CD4-positive, alpha-beta T cell (primary cell): ENCODE results near the gene PTPRZ1. TPM values are rescaled to one million over a fixed set of nuclear protein-coding genes. Genes with fewer than 3 reads are reported as not detected.

ENCODE experiments used
- ATAC-seq: fragments of 200-7000 bp; cut with Tn5 transposase; one replicate; pipeline ENCODE4 v1.10.0; 2022; ENCODE audit warnings: mild to moderate bottlenecking; ENCODE audit not compliant: poor library complexity
- CTCF ChIA-PET: fragments of 350-600 bp; sonication (Branson Sonifier 250); formaldehyde crosslinking; loops from one replicate; lab custom pipeline; 2021; ENCODE audit warnings: antibody characterized with exemption, inconsistent platforms; lab: Charles Lee
- POLR2A ChIA-PET: fragments of 350-600 bp; sonication (Branson Sonifier 250); formaldehyde crosslinking; loops from one replicate; lab custom pipeline; 2021; ENCODE audit warnings: antibody characterized with exemption, inconsistent platforms; lab: Charles Lee
- DNase-seq, 14 experiments: peaks; one replicate each; pipeline ENCODE4 v3.0.0-alpha.2; 2013 to 2020; ENCODE audit warnings: mixed read lengths in 2 of 14
- H3K27ac ChIP-seq, 2 donors: one replicate each; pipeline versions ENCODE4 v1.5.1 to v1.7.0; 2013; ENCODE audit warnings: low read length in 2 of 2, low read depth in 1 of 2, mild to moderate bottlenecking in 1 of 2
- H3K27me3 ChIP-seq, 2 experiments: 1 replicate in 1 of 2; 2 replicates in 1 of 2; pipeline versions ENCODE4 v1.6.1 to v1.7.0; 2013; ENCODE audit warnings: low read length in 2 of 2, control low read depth in 1 of 2, mild to moderate bottlenecking in 1 of 2, moderate library complexity in 1 of 2; ENCODE audit not compliant: insufficient read depth in 2 of 2, control insufficient read depth in 1 of 2
- H3K36me3 ChIP-seq: one replicate; pipeline ENCODE4 v1.6.1; 2013; ENCODE audit warnings: low read length, control low read depth; ENCODE audit not compliant: insufficient read depth
- H3K4me1 ChIP-seq: one replicate; pipeline ENCODE4 v1.6.1; 2013; ENCODE audit warnings: low read length, control low read depth; ENCODE audit not compliant: insufficient read depth
- H3K4me3 ChIP-seq: one replicate; pipeline ENCODE4 v1.5.1; 2013; ENCODE audit warnings: mild to moderate bottlenecking, low read length, moderate library complexity
- H3K9me3 ChIP-seq, 2 experiments: 1 replicate in 1 of 2; 2 replicates in 1 of 2; pipeline versions ENCODE4 v1.6.1 to v1.7.0; 2013; ENCODE audit warnings: low read length in 2 of 2, mild to moderate bottlenecking in 2 of 2, control low read depth in 1 of 2, moderate library complexity in 1 of 2; ENCODE audit not compliant: control insufficient read depth in 1 of 2, insufficient read depth in 1 of 2
- H3K27ac Mint-ChIP-seq: one replicate; pipeline ENCODE4 v1.8.0; 2020; ENCODE audit warnings: mixed read lengths
- H3K27me3 Mint-ChIP-seq: one replicate; pipeline ENCODE4 v1.8.0; 2021; ENCODE audit warnings: mixed read lengths
- H3K36me3 Mint-ChIP-seq: one replicate; pipeline ENCODE4 v1.8.0; 2021; ENCODE audit warnings: low read depth, mixed read lengths
- H3K4me1 Mint-ChIP-seq: one replicate; pipeline ENCODE4 v1.8.0; 2021; ENCODE audit warnings: low read depth, mixed read lengths
- H3K4me3 Mint-ChIP-seq: one replicate; pipeline ENCODE4 v1.8.0; 2020; ENCODE audit warnings: mild to moderate bottlenecking, mixed read lengths
- H3K9me3 Mint-ChIP-seq: one replicate; pipeline ENCODE4 v1.8.0; 2020; ENCODE audit warnings: mixed read lengths
- CTCF ChIP-seq: fragments of 200-600 bp; IDR thresholded peaks from one replicate; pipeline ENCODE4 v1.8.0; 2022; ENCODE audit warnings: antibody characterized with exemption, mild to moderate bottlenecking
- intact Hi-C, 2 experiments: fragments of 100-400 bp; cut with DNase I in 1 of 2; cut with micrococcal nuclease in 1 of 2; formaldehyde crosslinking; loops; one replicate each; pipeline versions ENCODE4 v1.15.1 to v1.9.0; 2023 to 2025; cut with DNase I, micrococcal nuclease
- total RNA-seq, 174 experiments: library from RNA in 2 of 174; stranded (reverse) in 2 of 174; gene quantifications; one replicate each; pipeline ENCODE4 v1.2.3 and lab custom pipeline; 2021 to 2026

Gene PTPRZ1
- total RNA-seq, 2 experiments from 2014 or later: not detected

- no peaks in the 10 kb centered on the region for H3K4me1 Mint-ChIP-seq
- CTCF ChIA-PET: no interaction called here
- no peaks in the 10 kb centered on the region for H3K27me3 ChIP-seq
- no peak overlapping the region for H3K4me3 Mint-ChIP-seq
- no peak for TF ChIP-seq CTCF
- intact Hi-C loops: no loop called here
- H3K9me3 Mint-ChIP-seq: no peaks in the 10 kb centered on the region
- ATAC-seq: no peak
- no peak overlapping the region for H3K4me3 ChIP-seq
- H3K36me3 ChIP-seq: no peaks in the 10 kb centered on the region
- DNase-seq: no peak
- H3K27ac ChIP-seq: no peak overlapping the region
- no peaks in the 10 kb centered on the region for H3K27me3 Mint-ChIP-seq
- POLR2A ChIA-PET: no interaction called here
- peaks cover 0 to 3% of the 10 kb centered on the region in 2 experiments for H3K9me3 ChIP-seq
- H3K27ac Mint-ChIP-seq: no peak overlapping the region
- H3K4me1 ChIP-seq: no peaks in the 10 kb centered on the region
- H3K36me3 Mint-ChIP-seq: no peaks in the 10 kb centered on the region
These were observed 88.3 kb downstream of the PTPRZ1 start for GRCh38 chr7:121961089-121961867.

GRCh38 chr7:121966276-121966934 lies 93.4 kb downstream of the PTPRZ1 start:
- no peak for TF ChIP-seq CTCF
- no peaks in the 10 kb centered on the region for H3K4me1 ChIP-seq
- ChIA-PET POLR2A (no interaction called here), CTCF (no interaction called here)
- Mint-ChIP-seq H3K27ac (no peak overlapping the region), H3K9me3 (no peaks in the 10 kb centered on the region), H3K27me3 (no peaks in the 10 kb centered on the region), H3K36me3 (no peaks in the 10 kb centered on the region), H3K4me3 (no peak overlapping the region), H3K4me1 (no peaks in the 10 kb centered on the region)
- H3K36me3 ChIP-seq: no peaks in the 10 kb centered on the region
- H3K4me3 ChIP-seq: no peak overlapping the region
- no peaks in the 10 kb centered on the region for H3K9me3 ChIP-seq
- no peak for ATAC-seq
- intact Hi-C loops: no loop called here
- no peaks in the 10 kb centered on the region for H3K27me3 ChIP-seq
- no peak for DNase-seq
- H3K27ac ChIP-seq: no peak overlapping the region

- intact Hi-C loops: no loop called here
- POLR2A ChIA-PET: no interaction called here
- H3K4me3 Mint-ChIP-seq: no peak overlapping the region
- no peak overlapping the region for H3K4me3 ChIP-seq
- H3K27me3 ChIP-seq: no peaks in the 10 kb centered on the region
- no peaks in the 10 kb centered on the region for H3K9me3 ChIP-seq
- CTCF ChIA-PET: no interaction called here
- H3K4me1 ChIP-seq: no peaks in the 10 kb centered on the region
- DNase-seq: no peak
- no peaks in the 10 kb centered on the region for H3K36me3 Mint-ChIP-seq
- no peaks in the 10 kb centered on the region for H3K36me3 ChIP-seq
- H3K27me3 Mint-ChIP-seq: no peaks in the 10 kb centered on the region
- no peaks in the 10 kb centered on the region for H3K9me3 Mint-ChIP-seq
- H3K27ac ChIP-seq: no peak overlapping the region
- TF ChIP-seq CTCF: no peak
- no peaks in the 10 kb centered on the region for H3K4me1 Mint-ChIP-seq
- no peak for ATAC-seq
- H3K27ac Mint-ChIP-seq: no peak overlapping the region
These were observed 94.0 kb downstream of the PTPRZ1 start for GRCh38 chr7:121966935-121967332.
